AG09319 (cell line): Measurements from ENCODE around the gene ATOX1.
A peak's percentile ranks its signal among the peaks of the same experiment; 100 is the strongest.

Experiments
- DNase-seq: peaks from one replicate; pipeline ENCODE4 v3.0.0-alpha.2; 2010; ENCODE audit warnings: low read depth; ENCODE audit errors: extremely low read depth
- CTCF ChIP-seq: IDR thresholded peaks from 2 replicates; pipeline ENCODE4 v1.5.1; 2011; ENCODE audit warnings: low read depth, mild to moderate bottlenecking, inconsistent platforms, low read length, moderate library complexity

ATOX1 gene

GRCh38 chr5:151758430-151759241 lies at the start of gene ATOX1:
TSS of gene ATOX1 (minus strand) at chr5:151758631. CDS start at chr5:151758551, 80 bp downstream.
- peak; percentile 67 for DNase-seq
- TF ChIP-seq CTCF: no peak

GRCh38 chr5:151805414-151806223 lies 47.2 kb upstream of the ATOX1 start:
- no peak for TF ChIP-seq CTCF
- DNase-seq: peak; percentile 38

GRCh38 chr5:151800532-151800931 lies 42.1 kb upstream of the ATOX1 start:
- no peak for DNase-seq
- no peak for TF ChIP-seq CTCF

GRCh38 chr5:151799407-151799806 lies 41.0 kb upstream of the ATOX1 start:
- no peak for TF ChIP-seq CTCF
- DNase-seq: no peak

- no peak for TF ChIP-seq CTCF
- DNase-seq: no peak
Observed at GRCh38 chr5:151798674-151799073, 40.2 kb upstream of the ATOX1 start.

GRCh38 chr5:151795426-151795825 lies 37.0 kb upstream of the ATOX1 start:
- DNase-seq: no peak
- no peak for TF ChIP-seq CTCF

GRCh38 chr5:151793358-151793757 lies 34.9 kb upstream of the ATOX1 start:
- no peak for TF ChIP-seq CTCF
- no peak for DNase-seq
